OCI-LY1 (cell line): ENCODE data around the gene OARD1.

Source experiments
- H2AFZ ChIP-seq: fragments of 200-600 bp; sonication (generic), shearing (Covaris generic); 2 replicates; pipeline ENCODE4 v1.6.0; 2014; ENCODE audit warnings: antibody characterized with exemption, mild to moderate bottlenecking, low read length
- H3F3A ChIP-seq: fragments of 200-600 bp; sonication (generic), shearing (Covaris generic); 2 replicates; pipeline ENCODE4 v1.6.0; 2014; ENCODE audit warnings: mild to moderate bottlenecking, antibody characterized with exemption, low read length, moderate library complexity; ENCODE audit not compliant: insufficient read depth
- H3K27ac ChIP-seq: fragments of 200-600 bp; sonication (generic); 2 replicates; pipeline ENCODE4 v1.5.1; 2014; ENCODE audit warnings: low read length, mixed run types, mild to moderate bottlenecking, low read depth; ENCODE audit not compliant: poor library complexity, severe bottlenecking
- H3K27me3 ChIP-seq: fragments of 200-600 bp; sonication (generic); 2 replicates; pipeline ENCODE4 v1.6.0; 2014; ENCODE audit warnings: antibody characterized with exemption, mild to moderate bottlenecking, low read length, moderate library complexity; ENCODE audit not compliant: insufficient read depth
- H3K36me3 ChIP-seq: fragments of 200-600 bp; sonication (generic); 2 replicates; pipeline ENCODE4 v1.6.1; 2014; ENCODE audit warnings: mild to moderate bottlenecking, antibody characterized with exemption, low read length, moderate library complexity, mixed read lengths; ENCODE audit not compliant: insufficient read depth
- H3K4me1 ChIP-seq: fragments of 200-600 bp; sonication (generic); 2 replicates; pipeline ENCODE4 v1.5.1; 2014; ENCODE audit warnings: mild to moderate bottlenecking, low read length, moderate library complexity; ENCODE audit not compliant: insufficient read depth, severe bottlenecking
- H3K4me2 ChIP-seq: fragments of 200-600 bp; sonication (generic), shearing (Covaris generic); 2 replicates; pipeline ENCODE4 v1.6.1; 2014; ENCODE audit warnings: low read length
- H3K4me3 ChIP-seq: fragments of 200-600 bp; sonication (generic); 2 replicates; pipeline ENCODE4 v1.5.1; 2014; ENCODE audit warnings: low read length, low read depth, mild to moderate bottlenecking, mixed read lengths; ENCODE audit not compliant: poor library complexity, severe bottlenecking
- H3K79me2 ChIP-seq: fragments of 200-600 bp; shearing (Covaris generic); 2 replicates; pipeline ENCODE4 v1.6.1; 2016; ENCODE audit warnings: mixed run types, low read length, mixed read lengths; ENCODE audit not compliant: insufficient read depth
- H3K9ac ChIP-seq: fragments of 200-600 bp; sonication (generic), shearing (Covaris generic); 2 replicates; pipeline ENCODE4 v1.6.1; 2014; ENCODE audit warnings: mild to moderate bottlenecking, low read length, mixed read lengths
- H3K9me2 ChIP-seq: fragments of 200-600 bp; sonication (generic), shearing (Covaris generic); 2 replicates; pipeline ENCODE4 v1.6.1; 2014; ENCODE audit warnings: low read depth, mild to moderate bottlenecking, low read length, mixed read lengths
- H3K9me3 ChIP-seq: fragments of 200-600 bp; shearing (Covaris generic); 2 replicates; pipeline ENCODE4 v1.6.1; 2014; ENCODE audit warnings: low read length, mixed read lengths
- H4K20me1 ChIP-seq: fragments of 200-600 bp; sonication (generic), shearing (Covaris generic); 2 replicates; pipeline ENCODE4 v1.6.0; 2016; ENCODE audit warnings: mild to moderate bottlenecking, low read length; ENCODE audit not compliant: insufficient read depth
- CTCF ChIP-seq: fragments of 200-600 bp; sonication (generic), shearing (Covaris generic); IDR thresholded peaks from 2 replicates; pipeline ENCODE4 v1.5.1; 2017; ENCODE audit warnings: mild to moderate bottlenecking, antibody characterized with exemption, low read length, moderate library complexity, mixed read lengths
- EZH2 ChIP-seq: fragments of 200-600 bp; sonication (generic), shearing (Covaris generic); IDR thresholded peaks from 2 replicates; pipeline ENCODE4 v1.8.0; 2017; ENCODE audit warnings: borderline replicate concordance, mixed run types, mild to moderate bottlenecking, antibody characterized with exemption, low read length, moderate library complexity, mixed read lengths

The OARD1 gene

DNA sequence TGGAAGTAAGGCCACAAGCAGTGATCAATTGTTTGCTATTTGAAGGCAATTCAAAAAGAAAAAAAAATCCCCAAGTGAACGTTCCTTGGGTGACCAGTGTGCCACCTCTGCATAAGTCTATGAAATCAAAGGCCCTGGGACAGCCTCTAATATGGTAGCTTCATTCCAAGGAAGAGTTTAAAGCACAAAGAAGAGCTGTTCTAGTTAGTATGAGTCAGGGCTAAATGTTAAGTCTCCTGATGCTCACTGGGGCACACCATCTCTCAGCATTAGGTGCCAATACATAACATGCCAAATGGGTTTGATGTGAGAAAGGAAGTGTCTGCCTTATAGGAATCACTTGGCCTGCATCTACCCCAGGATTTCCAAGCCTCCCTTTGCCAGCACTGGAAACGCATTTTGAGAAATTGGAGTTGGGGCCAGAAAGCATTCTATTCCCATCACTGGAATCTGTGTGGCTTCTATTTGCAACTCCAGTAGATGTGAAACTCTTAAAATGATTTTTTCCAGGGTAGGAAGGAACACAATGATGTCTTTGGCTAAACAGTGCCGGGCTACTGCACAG is 46.1 kb downstream of the OARD1 start:
- H4K20me1 ChIP-seq, result no peaks in the 10 kb centered on the region
- H3K9ac ChIP-seq, result no peak overlapping the region
- no peaks in the 10 kb centered on the region for H3K36me3 ChIP-seq
- H3K9me3 ChIP-seq, result no peaks in the 10 kb centered on the region
- H3K27me3 ChIP-seq, result no peaks in the 10 kb centered on the region; the same call in 1 of the 2 replicates
- no peak overlapping the region for H3K4me2 ChIP-seq
- no peak overlapping the region for H2AFZ ChIP-seq
- H3F3A ChIP-seq, result no peaks in the 10 kb centered on the region
- peaks cover 15% of the 10 kb centered on the region for H3K4me1 ChIP-seq
- no peak overlapping the region for H3K27ac ChIP-seq
- H3K9me2 ChIP-seq, result no peaks in the 10 kb centered on the region
- H3K79me2 ChIP-seq, result no peaks in the 10 kb centered on the region
- no peak overlapping the region for H3K4me3 ChIP-seq
- TF ChIP-seq CTCF, result no peak
- no peak for TF ChIP-seq EZH2

DNA sequence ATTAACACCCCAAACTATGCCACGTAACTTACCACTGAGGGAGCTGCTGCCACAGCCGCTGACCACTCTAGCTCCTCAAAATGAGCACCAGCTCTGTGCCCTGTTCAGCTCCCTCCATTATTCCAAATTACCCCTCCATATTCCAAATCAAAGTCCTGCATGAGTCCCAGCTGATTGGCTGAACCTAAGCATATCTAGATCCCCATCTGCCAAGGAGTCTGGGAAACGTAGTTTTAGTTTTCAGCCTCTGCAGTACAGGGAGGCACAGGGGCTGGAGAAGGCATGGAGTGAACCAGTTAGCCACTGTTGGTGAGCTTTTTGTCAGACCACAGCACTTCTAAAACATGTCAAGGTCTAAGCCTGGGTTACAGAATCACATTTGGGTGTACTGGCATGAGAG is 49.0 kb downstream of the OARD1 start:
- H3K79me2 ChIP-seq, result no peaks in the 10 kb centered on the region
- H3K4me1 ChIP-seq, result peaks cover 6% of the 10 kb centered on the region
- no peak overlapping the region for H2AFZ ChIP-seq
- no peak overlapping the region for H3K27ac ChIP-seq
- no peaks in the 10 kb centered on the region for H3K9me3 ChIP-seq
- no peaks in the 10 kb centered on the region for H3K27me3 ChIP-seq
- H3K4me3 ChIP-seq, result no peak overlapping the region
- no peaks in the 10 kb centered on the region for H4K20me1 ChIP-seq
- no peaks in the 10 kb centered on the region for H3F3A ChIP-seq
- no peak overlapping the region for H3K4me2 ChIP-seq
- no peaks in the 10 kb centered on the region for H3K36me3 ChIP-seq
- no peaks in the 10 kb centered on the region for H3K9me2 ChIP-seq
- no peak overlapping the region for H3K9ac ChIP-seq
- TF ChIP-seq CTCF (no peak), EZH2 (no peak)

DNA sequence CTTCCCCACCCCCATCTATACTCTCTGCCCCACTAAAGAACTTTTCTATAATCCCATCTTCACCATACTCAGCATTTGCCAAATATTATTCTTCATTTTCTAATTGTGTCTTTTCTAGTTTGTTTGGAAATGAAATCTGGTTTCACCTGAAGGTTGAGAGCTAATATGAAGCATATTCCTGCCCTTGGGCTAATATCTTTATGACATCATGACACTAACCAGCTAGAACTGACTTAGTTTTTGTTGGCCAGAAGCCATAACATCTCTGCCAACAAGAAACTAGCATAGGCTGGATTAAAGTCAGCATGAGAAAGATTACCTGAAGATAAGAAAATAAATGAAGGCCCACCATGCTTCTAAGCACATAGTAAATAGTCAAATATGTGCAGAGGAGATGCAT is 49.9 kb downstream of the OARD1 start:
- H3K9me3 ChIP-seq, result no peaks in the 10 kb centered on the region
- H2AFZ ChIP-seq, result no peak overlapping the region
- no peaks in the 10 kb centered on the region for H3K79me2 ChIP-seq
- no peak overlapping the region for H3K4me2 ChIP-seq
- H3K36me3 ChIP-seq, result no peaks in the 10 kb centered on the region
- no peak overlapping the region for H3K9ac ChIP-seq
- H3K4me3 ChIP-seq, result no peak overlapping the region
- no peak overlapping the region for H3K27ac ChIP-seq
- H3K27me3 ChIP-seq, result no peaks in the 10 kb centered on the region
- no peaks in the 10 kb centered on the region for H4K20me1 ChIP-seq
- no peaks in the 10 kb centered on the region for H3K9me2 ChIP-seq
- no peak for TF ChIP-seq CTCF
- TF ChIP-seq EZH2, result no peak
- H3F3A ChIP-seq, result no peaks in the 10 kb centered on the region
- no peaks in the 10 kb centered on the region for H3K4me1 ChIP-seq
